HT1080 (cell line): ENCODE data around the gene TSGA10IP. TPM values are rescaled to one million over a fixed set of nuclear protein-coding genes. Genes with fewer than 3 reads are reported as not detected.

ENCODE experiments used
- DNase-seq: peaks from one replicate; pipeline ENCODE4 v3.0.0-alpha.2; 2015; ENCODE audit warnings: low read depth
- total RNA-seq: library from RNA; depleted of rRNA; stranded (reverse); fragments of >200 nt; shearing (Covaris generic); gene quantifications from 2 replicates; pipeline ENCODE4 v1.2.3, GENCODE V29; 2014

The TSGA10IP gene
- total RNA-seq, 1 experiment from 2014 or later = 0.05 TPM

DNA sequence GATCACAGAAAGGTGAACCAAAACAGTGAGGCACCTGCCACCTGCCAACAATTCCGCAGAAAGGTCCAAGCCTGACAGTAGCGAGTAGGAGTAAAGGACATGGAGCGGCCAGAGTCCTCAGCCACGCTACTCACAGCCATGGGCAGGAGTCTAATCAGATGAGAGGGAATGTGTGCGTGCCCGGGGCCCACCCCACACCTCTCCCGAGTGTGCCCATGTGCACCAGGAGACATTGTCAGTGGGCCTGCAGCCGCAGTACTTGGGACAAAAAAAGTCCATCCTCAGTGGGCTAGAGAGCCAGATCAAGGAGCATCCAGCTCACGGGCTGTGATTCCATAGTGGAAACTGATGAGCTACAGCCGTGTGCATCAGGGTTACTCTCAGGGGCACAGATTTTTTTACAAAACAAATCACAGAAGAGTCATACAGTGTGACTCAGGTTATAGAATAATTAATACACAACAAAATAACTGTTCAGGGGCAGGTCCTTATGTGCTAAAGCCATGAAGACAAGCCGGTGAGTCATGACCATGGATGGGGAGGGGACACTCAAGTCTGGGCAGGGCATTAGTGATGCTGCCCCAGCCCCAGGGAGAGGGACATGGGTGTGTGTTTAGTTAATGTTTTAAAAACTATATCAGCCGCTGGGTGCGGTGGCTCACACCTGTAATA lies 28.3 kb downstream of the TSGA10IP start:
- DNase-seq = peak; percentile 56

DNA sequence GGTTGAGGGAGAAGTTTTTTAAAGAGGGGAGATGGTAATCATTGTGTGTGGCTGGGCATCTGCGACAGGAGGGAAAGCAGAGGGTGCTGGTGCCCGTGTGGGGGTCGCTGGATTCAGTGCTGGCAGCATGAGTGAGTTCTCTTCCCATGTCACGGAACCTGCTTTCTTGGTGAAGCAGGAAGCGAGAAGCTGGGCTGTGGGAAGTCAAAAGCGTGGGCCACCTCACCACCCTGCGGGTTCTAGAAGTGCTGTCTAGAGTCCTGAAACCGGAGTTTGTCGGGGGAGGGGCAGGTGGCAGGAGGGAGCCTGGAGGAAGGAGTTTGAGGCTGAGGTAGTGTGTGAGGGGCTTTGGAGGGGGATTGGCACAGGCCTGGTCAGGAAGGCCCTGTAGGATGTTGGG lies 30.5 kb downstream of the TSGA10IP start:
- DNase-seq = no peak

DNA sequence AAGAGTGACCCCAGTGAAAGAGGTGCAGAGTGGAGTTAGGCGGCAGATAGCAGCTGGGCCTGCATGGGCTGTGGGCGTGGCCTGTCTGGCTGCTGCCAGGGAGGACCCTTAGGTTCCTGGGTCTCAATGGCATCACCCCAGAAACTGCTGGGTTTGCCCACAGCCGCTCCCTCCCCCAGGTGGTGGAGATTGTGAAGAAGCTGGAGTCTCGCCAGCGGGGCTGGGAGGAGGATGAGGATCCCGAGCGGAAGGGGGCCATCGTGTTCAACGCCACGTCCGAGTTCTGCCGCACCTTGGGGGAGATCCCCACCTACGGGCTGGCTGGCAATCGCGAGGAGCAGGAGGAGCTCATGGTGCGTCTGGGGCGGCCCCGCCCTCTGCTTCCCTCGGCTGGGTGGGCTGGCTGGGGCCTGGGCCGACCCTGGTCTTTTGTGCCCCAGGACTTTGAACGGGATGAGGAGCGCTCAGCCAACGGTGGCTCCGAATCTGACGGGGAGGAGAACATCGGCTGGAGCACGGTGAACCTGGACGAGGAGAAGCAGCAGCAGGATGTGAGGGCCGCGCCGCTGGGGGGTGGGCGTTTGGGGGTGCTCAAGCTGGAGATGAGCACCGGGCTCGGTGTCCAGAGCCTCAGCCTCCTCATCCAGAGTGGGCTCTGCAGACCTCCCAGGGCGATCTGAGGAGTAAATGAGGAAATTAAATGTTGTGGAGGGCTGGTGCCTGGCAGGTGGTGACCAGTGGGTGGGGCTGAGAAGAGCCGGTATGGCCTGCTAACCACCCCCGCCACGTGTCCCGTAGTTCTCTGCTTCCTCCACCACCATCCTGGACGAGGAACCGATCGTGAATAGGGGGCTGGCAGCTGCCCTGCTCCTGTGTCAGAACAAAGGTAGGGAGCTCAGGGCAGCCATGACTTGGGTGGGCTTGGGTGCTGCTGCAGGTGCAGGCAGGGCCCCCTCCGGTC lies 31.2 kb downstream of the TSGA10IP start:
- DNase-seq = no peak

DNA sequence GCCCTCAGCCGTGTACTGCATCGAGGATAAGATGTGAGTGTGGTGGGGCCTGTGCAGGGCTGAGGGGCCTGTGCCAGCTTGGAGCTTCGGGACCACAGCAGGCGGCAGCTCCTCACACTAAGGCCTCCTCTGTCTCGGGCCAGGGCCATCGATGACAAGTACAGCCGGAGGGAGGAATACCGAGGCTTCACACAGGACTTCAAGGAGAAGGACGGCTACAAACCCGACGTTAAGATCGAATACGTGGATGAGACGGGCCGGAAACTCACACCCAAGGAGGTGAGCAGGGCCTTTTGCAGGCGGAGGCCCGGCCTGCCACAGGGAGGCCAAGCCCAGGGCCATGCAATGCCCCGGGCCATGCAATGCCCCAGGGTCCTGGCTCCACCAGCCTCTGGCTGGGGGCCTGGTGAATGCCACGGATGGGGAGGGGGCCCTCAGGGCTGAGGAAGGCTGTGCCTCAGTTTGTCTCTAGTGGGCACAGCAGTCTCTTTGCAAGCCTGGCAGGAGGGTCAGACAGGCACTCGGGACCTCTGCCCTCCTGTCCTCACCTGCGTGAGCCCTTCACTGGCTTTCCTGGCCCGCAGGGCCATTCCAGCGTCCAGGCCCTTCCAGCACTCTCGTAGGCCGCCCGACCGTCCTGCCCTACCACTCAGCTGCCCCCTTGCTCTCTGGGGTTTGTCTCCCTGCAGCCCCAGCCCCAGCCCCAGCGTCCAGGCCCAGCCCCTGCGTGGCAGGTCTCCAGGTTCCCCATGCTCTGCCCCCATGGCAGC lies 32.5 kb downstream of the TSGA10IP start:
- no peak for DNase-seq

DNA sequence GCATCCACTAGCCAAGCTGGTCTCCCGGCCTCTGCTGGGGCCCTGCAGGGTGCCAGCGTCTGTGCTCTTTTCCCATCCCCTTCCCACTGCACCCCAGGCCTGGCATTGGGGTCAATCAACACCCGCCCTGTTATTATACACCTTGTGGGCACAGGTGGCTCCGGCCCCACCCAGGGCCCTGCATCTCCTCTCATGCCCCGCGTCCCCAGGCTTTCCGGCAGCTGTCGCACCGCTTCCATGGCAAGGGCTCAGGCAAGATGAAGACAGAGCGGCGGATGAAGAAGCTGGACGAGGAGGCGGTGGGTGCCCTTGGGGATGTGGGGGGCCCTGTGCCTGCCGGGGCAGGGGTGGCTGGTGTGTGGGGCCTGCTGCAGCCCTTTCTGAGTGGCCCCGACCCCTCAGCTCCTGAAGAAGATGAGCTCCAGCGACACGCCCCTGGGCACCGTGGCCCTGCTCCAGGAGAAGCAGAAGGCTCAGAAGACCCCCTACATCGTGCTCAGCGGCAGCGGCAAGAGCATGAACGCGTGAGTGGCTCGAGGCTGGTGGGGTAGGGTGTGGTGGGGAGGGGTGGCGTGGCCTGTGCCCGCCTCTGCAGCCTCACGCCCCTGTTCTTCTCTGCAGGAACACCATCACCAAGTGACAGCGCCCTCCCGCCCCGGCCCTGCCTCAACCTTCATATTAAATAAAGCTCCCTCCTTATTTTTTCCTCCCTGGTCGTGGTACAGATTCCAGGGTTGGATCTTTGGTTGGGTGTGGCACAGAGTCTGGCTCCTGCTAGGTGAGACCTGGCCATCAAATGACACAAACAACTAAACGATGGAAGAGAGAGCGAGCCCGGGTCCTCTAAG lies 33.3 kb downstream of the TSGA10IP start:
- no peak for DNase-seq

DNA sequence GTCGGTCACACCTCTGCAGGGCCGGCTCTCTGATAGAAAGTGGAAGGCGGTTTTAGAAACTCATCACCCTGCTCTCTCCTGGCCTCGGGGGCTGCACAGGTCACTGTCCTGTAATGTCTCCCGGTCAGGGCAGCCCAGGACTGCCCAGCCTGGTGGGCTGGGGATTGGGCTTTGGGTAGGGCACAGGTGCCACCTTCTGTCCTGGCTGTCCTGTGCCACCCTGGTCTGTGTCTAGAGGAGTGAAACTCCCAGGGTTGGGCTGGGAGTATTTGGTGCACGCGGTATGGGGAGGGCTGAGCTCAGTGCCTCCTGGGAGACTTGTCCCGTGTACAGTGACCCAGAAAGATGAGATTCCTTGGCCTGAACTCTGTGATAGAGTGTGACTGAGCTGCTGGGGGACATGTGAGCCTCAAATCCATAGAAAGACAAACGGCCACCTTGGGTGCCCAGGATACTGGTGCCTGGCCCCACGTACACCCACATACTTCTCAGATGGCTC lies 34.0 kb downstream of the TSGA10IP start:
- DNase-seq = no peak

DNA sequence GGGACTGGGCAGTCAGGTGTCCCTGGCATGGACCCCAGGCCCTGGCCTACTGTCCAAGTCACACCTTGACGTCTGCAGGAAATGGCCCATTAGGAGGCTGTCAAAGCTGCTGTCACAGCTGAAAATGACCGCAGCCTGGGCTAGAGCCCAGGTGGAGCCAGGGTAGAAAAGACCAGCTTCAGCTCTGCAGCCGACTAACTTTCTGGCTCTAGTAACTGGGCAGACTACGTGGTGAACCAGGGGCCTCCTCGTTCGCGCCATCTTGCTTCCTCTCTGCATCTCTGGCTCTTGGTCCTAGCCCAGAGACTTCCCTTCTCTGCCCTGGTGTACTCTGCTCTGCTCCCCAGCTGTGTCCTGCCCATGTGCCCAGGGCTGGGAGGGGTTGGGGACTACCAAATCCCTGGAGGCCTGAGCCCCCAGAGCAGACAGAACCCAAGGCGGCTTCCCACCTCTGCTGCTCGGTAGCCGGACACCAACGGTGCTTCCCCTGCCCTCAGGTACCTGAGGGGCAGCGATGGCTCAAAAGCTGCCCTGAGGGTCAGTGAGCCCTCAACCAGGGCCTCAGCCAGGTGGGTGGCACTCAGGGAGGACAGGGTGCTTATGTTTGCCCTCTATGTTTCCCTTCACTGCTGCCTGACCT lies 35.9 kb downstream of the TSGA10IP start:
- no peak for DNase-seq

DNA sequence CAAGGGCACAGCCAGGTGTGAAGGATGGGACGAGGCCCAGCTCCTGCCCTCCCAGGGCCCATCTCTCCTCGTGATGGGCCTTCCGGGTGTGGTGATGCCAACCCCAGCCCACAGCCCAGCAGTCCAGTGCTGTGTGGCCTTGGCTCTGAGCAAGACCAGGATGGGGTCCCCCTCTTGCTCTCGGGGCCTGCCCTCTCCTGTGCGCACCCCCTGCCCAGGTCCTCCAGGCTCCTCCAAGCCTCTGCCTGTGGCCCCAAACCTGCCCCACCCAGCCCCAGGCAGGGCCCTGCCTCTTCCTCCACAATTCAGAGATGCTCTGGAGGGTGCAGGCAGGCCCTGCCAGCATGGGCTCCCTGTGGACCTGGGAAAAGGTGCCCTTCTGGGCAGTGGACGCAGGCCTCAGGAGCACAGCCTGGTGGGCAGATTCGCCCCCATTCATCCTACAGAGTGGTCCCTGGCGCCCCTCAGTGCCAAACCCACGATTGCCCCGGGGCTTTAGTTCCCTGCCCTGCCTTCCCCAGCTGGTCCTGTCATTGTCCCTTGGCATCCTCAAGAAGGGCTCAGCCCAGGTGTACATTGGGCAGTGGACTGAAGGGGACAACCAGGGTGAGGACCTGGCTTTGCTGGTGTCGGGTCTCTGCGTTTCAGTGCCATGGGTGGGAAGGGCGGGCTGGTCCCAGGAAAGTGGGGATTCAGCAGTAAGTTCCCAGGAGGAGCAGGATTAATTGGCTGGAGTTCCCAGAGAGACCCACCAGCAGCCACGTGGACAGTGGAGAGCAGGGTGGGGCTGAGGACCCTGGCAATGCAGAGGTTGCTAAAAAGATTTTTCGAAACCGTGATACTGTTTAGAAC lies 36.9 kb downstream of the TSGA10IP start:
- no peak for DNase-seq

DNA sequence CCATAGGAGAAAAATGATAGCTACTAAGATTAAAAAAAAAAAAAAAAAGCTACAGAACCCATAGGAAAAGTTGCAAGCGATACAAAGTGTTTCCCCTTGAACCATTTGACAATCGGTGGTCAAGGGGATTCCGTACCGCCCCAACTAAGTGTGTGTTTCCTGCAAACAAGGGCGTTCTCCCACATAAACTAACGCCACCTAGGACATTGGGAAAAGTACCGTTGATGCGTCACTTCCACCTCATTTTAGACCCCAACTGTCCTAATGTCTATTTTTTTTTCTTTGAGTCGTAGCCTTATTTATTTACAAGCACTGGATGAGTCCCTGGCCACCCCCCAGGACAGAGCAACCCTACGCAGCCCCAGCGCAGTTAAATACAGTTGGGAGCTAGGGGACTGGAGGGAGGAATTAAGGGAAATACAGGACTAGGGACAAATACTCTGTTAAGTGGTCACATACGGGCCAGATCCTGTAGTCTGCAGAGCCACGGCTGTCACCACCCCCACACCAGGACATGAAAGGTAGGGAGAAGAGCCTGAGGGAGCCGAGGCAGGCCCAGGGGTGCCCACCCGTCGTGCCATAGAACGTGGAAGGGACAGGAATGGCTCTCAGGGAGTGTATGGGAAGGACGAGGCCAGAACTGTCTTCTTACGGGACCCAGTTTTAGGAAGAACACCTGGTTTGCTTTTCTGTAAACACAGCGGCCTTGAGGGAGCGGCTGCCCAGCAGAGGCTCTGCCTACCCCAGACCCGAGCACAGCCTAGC lies 37.7 kb downstream of the TSGA10IP start:
- DNase-seq = no peak

DNA sequence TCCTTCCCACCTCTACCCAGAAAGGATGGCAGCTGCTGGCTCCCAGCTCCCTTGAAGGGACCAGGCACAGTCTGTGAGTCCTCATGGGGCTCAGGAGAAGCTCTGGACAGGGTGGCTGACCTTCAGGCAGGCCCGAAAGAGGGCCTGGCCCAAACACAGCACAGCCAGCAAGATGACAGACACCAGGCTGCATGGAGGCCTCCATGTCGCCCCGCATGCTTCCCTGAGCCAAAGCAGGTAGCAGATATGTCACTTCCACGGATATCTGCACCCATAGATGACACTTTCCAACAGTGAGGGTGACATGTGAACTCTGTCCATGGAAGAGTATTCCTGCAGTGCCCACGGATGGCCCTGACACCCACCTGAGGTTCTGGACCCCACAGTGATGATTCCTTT lies 38.3 kb downstream of the TSGA10IP start:
- no peak for DNase-seq

DNA sequence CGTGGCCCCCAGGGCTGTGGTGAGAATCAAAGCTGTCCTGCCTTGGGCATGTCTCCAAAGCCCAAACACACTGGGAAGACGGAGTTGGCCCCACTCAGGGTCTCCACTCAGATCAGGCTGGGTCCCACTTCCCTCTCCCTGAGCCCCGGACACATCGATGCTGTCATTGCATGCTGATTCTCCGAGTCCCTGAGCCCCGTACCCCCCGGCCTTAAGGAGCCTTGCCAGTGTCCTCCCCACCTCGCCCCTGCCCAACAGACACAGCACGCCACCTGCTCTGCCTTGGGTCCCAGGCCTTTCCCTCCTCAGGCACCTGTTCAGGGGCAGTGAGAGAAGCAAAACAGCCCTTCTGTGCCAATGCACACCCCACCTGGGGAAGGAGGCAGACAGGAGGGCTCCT lies 42.1 kb downstream of the TSGA10IP start:
- no peak for DNase-seq

DNA sequence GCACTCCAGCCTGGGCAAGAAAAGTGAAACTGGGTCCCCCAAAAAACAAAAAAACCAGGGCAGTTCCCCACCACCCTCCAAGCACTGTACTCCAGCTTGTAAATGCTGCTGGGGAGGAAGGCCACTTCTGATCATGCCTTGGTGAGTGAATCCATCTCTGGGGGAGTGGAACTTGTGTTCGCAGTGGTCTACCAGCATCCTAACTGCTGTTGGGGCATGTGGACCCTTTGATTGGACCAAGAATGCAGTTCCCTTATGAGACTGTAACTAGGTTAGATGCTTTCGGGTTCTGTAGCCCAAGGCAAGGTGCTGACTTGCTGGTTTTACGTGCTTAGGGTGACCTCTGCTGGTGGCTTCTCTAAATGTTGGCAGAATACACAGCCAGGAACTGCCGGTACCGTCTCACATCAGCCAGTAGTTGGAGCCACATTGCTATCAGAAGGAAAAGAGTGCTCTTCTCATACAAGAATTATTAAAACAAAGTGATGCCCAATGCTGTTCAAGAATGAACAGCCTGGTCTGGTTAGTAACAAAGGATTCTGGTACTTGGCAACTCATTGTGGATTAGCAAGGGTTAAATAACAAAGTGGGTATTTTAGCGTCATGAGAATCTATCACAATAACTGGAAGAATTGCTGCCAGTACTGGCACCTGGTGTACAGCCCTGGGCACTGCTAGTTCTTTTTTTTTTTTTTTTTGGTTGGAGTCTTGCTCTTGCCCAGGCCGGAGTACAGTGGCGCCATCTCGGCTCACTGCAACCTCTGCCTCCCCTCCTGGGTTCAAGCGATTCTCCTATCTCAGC lies 43.7 kb downstream of the TSGA10IP start:
- DNase-seq = peak; percentile 95

DNA sequence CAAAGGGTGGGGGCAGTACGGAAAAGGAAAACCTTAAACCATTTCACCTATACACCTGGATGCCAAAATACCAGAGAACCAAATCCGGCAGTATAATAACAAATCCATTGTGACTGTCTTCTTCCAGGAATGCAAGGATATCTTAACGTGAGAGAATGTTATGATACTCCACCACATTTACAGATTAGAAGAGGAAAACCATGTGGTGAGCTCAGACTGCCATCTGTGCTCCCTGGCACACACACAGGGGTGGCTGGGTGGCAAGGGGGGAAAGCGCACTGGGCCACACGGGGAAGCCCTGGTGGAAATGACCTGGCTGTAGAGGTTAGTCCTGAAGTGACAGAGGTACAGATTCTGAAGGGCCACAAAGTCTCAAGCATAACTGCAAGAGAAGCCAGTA lies 46.8 kb downstream of the TSGA10IP start:
- DNase-seq = no peak

DNA sequence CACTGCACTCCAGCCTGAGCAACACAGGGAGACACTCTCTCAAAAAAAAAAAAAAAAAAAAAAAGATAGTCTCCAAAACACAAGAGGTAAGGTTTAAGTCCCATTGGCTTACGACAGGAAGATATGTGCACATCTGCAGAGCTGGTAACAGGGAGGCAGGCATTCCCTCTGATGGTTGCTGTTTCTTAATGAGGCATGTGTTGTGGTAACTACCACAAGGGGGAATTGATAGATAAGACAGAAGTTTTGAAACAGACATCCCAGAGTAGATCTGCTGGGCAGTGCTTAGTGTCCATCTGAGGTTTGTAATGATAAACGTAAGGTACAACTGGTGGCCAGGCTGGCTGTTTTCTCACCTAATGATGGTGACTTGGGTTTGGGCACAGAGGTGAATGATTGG lies 52.0 kb downstream of the TSGA10IP start:
- DNase-seq = no peak

DNA sequence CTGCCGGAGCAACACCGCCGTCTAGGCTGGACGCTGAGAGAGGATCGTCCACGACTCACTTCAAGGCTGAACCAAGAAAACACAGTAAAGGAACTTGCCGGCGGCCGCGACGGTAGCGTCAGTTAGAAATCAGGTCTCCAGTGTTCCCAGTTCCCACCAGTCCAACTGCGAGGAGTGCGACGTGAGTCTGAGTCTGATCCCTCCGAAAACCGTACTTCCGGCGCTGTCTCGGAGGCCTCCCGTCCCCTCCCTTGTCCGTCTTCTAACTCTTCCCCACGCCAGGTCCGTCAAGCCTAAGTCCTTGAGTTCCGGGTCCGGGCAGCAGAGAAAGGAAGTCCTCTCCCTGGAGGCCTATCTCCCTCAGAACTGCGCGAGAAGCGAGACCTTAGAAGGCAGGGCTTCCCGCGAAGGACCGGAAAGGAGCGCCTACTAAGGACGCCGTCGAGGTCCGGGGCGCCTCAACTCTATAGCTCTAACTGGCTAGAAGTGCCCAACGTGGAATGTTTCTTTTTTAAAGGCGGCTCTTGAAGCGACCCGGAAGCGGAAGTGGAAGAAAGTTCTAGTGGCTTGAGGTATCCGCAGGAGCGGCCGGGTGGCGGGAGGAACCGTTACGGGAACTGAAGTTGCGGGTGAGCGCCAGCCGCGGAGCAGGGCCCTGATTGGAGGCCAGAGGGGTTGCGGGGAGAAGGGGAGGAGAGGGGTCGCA lies 56.8 kb downstream of the TSGA10IP start, which contains the start of the genes BANF1 and EIF1AD:
TSS of gene BANF1 (plus strand) at position 562 of the 706 bp plus-strand sequence. CDS start 748 bp downstream, outside the sequence.
TSS of gene EIF1AD (minus strand) at position 216 of the 706 bp plus-strand sequence. CDS start 1,768 bp downstream, outside the sequence.
- peak; percentile 98 for DNase-seq

DNA sequence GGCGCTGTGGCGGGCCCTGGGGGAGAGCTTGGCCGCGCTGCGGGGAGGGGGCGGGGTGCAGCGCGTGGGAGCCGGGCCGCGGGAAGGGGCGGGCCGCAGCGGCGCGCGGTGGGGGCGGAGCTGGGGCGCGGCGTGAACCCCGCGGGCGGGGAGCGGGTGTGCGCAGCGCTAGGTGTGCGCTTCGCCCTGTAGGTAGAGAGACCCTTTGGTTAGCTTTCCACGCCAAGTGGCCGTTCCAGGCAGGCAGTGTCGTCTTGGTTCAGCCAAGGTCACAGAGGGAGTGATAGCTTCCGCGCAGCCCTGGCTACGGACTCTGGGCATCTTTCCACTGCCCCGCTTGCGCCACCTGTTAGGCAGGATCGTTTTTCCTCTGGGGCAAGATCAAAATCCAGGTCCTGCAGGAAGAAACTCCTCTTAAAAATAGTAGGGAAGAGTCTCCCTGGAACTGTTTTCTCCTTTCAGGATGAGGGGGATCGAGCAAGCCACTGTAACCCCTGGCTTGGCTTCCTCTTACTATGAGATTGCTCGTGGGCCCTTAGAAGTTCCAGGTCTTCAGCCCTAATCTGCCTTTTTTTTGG lies 57.5 kb downstream of the TSGA10IP start:
- DNase-seq = no peak
